GM21515 (cell line): Measurements from ENCODE around the gene CD1D.
"Not testable (repeated sequence)": the region's sequence is repeated elsewhere in the genome, so short reads cannot be mapped to it uniquely, and the experiment has no call there.

Experiments
- ATAC-seq: cut with Tn5 transposase; IDR thresholded peaks from one replicate; pipeline ENCODE4 v1.9.1; 2021; ENCODE audit not compliant: unreplicated experiment

The CD1D gene

GRCh38 chr1:158175915-158176314, 4.8 kb upstream of the CD1D start:
- ATAC-seq: not testable (repeated sequence)

- no peak for ATAC-seq
Measured at GRCh38 chr1:158176399-158176798, 4.3 kb upstream of the CD1D start.

- ATAC-seq: not testable (repeated sequence)
Measured at GRCh38 chr1:158176849-158177699, 3.6 kb upstream of the CD1D start.

GRCh38 chr1:158177700-158178450, 2.8 kb upstream of the CD1D start:
- ATAC-seq: peak; percentile 57

GRCh38 chr1:158179301-158180041, 1.2 kb upstream of the CD1D start:
- peak; percentile 87 for ATAC-seq

- no peak for ATAC-seq
Measured at GRCh38 chr1:158181577-158181922, 855 bp downstream of the CD1D start.

- ATAC-seq: no peak
Measured at GRCh38 chr1:158185770-158186169, 5.1 kb downstream of the CD1D start.

- ATAC-seq: no peak
Measured at GRCh38 chr1:158186180-158186579, 5.5 kb downstream of the CD1D start.

GRCh38 chr1:158188611-158189010, 7.9 kb downstream of the CD1D start:
- no peak for ATAC-seq

GRCh38 chr1:158189624-158190023, 8.9 kb downstream of the CD1D start:
- ATAC-seq: no peak

GRCh38 chr1:158191299-158191698, 10.6 kb downstream of the CD1D start:
- ATAC-seq: no peak

- ATAC-seq: no peak
Measured at GRCh38 chr1:158196461-158196860, 15.8 kb downstream of the CD1D start.

GRCh38 chr1:158199849-158200248, 19.2 kb downstream of the CD1D start:
- ATAC-seq: no peak

GRCh38 chr1:158200527-158200926, 19.8 kb downstream of the CD1D start:
- ATAC-seq: no peak

- ATAC-seq: peak; percentile 72
Measured at GRCh38 chr1:158203693-158204457, 23.2 kb downstream of the CD1D start.

GRCh38 chr1:158204458-158204827, 23.7 kb downstream of the CD1D start:
- ATAC-seq: no peak

- ATAC-seq: no peak
Measured at GRCh38 chr1:158208586-158209116, 28.0 kb downstream of the CD1D start.

- ATAC-seq: no peak
Measured at GRCh38 chr1:158212320-158212719, 31.6 kb downstream of the CD1D start.

GRCh38 chr1:158223445-158223844, 42.8 kb downstream of the CD1D start:
- ATAC-seq: not testable (repeated sequence)

GRCh38 chr1:158227904-158228623, 47.4 kb downstream of the CD1D start:
- no peak for ATAC-seq
